Stimulated activated CD4-positive, alpha-beta T cell treated with anti-CD3 and anti-CD28 coated beads, TNF-alpha, amount 100 ng/mL, for 1 hour (primary cell): ENCODE measurements around the gene GRID2.

ENCODE experiments used
- DNase-seq, 3 donors: peaks; one replicate each; pipeline ENCODE4 v3.0.0-alpha.2; 2020; ENCODE audit warnings: low read depth in 3 of 3, low spot score in 1 of 3

The GRID2 gene

GRCh38 chr4:92678292-92678691, 374.5 kb downstream of the GRID2 start:
- no peak for DNase-seq

GRCh38 chr4:92679149-92679548, 375.4 kb downstream of the GRID2 start:
- DNase-seq, result no peak

GRCh38 chr4:92714640-92715039, 410.9 kb downstream of the GRID2 start:
- no peak for DNase-seq

- no peak for DNase-seq
Measured at GRCh38 chr4:92733231-92733630, 429.5 kb downstream of the GRID2 start.

GRCh38 chr4:92735025-92735665, 431.4 kb downstream of the GRID2 start:
- DNase-seq, result no peak

- DNase-seq, result no peak
Measured at GRCh38 chr4:92760433-92760832, 456.7 kb downstream of the GRID2 start.

- no peak for DNase-seq
Measured at GRCh38 chr4:92776080-92776479, 472.3 kb downstream of the GRID2 start.

- no peak for DNase-seq
Measured at GRCh38 chr4:92789741-92790140, 486.0 kb downstream of the GRID2 start.

- DNase-seq, result no peak
Measured at GRCh38 chr4:92791871-92792440, 488.2 kb downstream of the GRID2 start.

- DNase-seq, result no peak
Measured at GRCh38 chr4:92809381-92809780, 505.6 kb downstream of the GRID2 start.

- no peak for DNase-seq
Measured at GRCh38 chr4:92812652-92813051, 508.9 kb downstream of the GRID2 start.

GRCh38 chr4:92814677-92815076, 510.9 kb downstream of the GRID2 start:
- no peak for DNase-seq

- DNase-seq, result no peak
Measured at GRCh38 chr4:92825256-92825655, 521.5 kb downstream of the GRID2 start.

- no peak for DNase-seq
Measured at GRCh38 chr4:92825791-92826190, 522.0 kb downstream of the GRID2 start.

- no peak for DNase-seq
Measured at GRCh38 chr4:92830771-92831170, 527.0 kb downstream of the GRID2 start.

- DNase-seq, result no peak
Measured at GRCh38 chr4:92840880-92841279, 537.1 kb downstream of the GRID2 start.

GRCh38 chr4:92843784-92844183, 540.0 kb downstream of the GRID2 start:
- DNase-seq, result no peak

- DNase-seq, result no peak
Measured at GRCh38 chr4:92847026-92847425, 543.3 kb downstream of the GRID2 start.

GRCh38 chr4:92862509-92862908, 558.7 kb downstream of the GRID2 start:
- DNase-seq, result no peak

- no peak for DNase-seq
Measured at GRCh38 chr4:92864096-92864495, 560.3 kb downstream of the GRID2 start.

- no peak for DNase-seq
Measured at GRCh38 chr4:92872604-92873003, 568.8 kb downstream of the GRID2 start.

GRCh38 chr4:92885632-92886031, 581.9 kb downstream of the GRID2 start:
- no peak for DNase-seq

- no peak for DNase-seq
Measured at GRCh38 chr4:92952426-92952825, 648.7 kb downstream of the GRID2 start.
